Mononuclear cell (primary cell): ENCODE results near the gene DOCK3. TPM values are rescaled to one million over a fixed set of nuclear protein-coding genes. Genes with fewer than 3 reads are reported as not detected.
"Not testable (repeated sequence)": the region's sequence is repeated elsewhere in the genome, so short reads cannot be mapped to it uniquely, and the experiment has no call there.

ENCODE experiments used
- H3K27me3 ChIP-seq: 2 replicates; pipeline ENCODE4 v1.6.0; 2011; ENCODE audit warnings: low read length, control low read depth; ENCODE audit not compliant: insufficient read depth
- H3K4me1 ChIP-seq: 2 replicates; pipeline ENCODE4 v1.5.1; 2011; ENCODE audit warnings: mild to moderate bottlenecking, low read length, control low read depth; ENCODE audit not compliant: insufficient read depth
- H3K4me3 ChIP-seq: 2 replicates; pipeline ENCODE4 v1.5.1; 2011; ENCODE audit warnings: mild to moderate bottlenecking, low read length, moderate library complexity
- H3K9me3 ChIP-seq: 2 replicates; pipeline ENCODE4 v1.5.1; 2011; ENCODE audit warnings: low read depth, mild to moderate bottlenecking, control low read depth, low read length
- total RNA-seq: library from RNA; depleted of rRNA; stranded (reverse); fragments of >200 nt; gene quantifications from one replicate; pipeline ENCODE4 v1.2.3, GENCODE V29; 2012

DOCK3 gene
- total RNA-seq, 1 donor: 1.0 TPM

- Histone ChIP-seq H3K4me1 (no peaks in the 10 kb centered on the region), H3K27me3 (no peaks in the 10 kb centered on the region), H3K4me3 (no peak overlapping the region), H3K9me3 (no peaks in the 10 kb centered on the region)
Observed at GRCh38 chr3:51224283-51224682, 549.6 kb downstream of the DOCK3 start.

GRCh38 chr3:51224843-51225242, 550.1 kb downstream of the DOCK3 start:
- Histone ChIP-seq H3K4me1 (no peaks in the 10 kb centered on the region), H3K27me3 (no peaks in the 10 kb centered on the region), H3K9me3 (no peaks in the 10 kb centered on the region), H3K4me3 (no peak overlapping the region)

- peaks cover 13% of the 10 kb centered on the region for H3K4me1 ChIP-seq
- no peaks in the 10 kb centered on the region for H3K27me3 ChIP-seq
- no peak overlapping the region for H3K4me3 ChIP-seq
- H3K9me3 ChIP-seq: no peaks in the 10 kb centered on the region
Observed at GRCh38 chr3:51242939-51243338, 568.2 kb downstream of the DOCK3 start.

- no peaks in the 10 kb centered on the region for H3K9me3 ChIP-seq
- no peak overlapping the region for H3K4me3 ChIP-seq
- no peaks in the 10 kb centered on the region for H3K27me3 ChIP-seq
- H3K4me1 ChIP-seq: peaks cover 13% of the 10 kb centered on the region
Observed at GRCh38 chr3:51243924-51244323, 569.2 kb downstream of the DOCK3 start.

- H3K4me3 ChIP-seq: no peak overlapping the region
- H3K27me3 ChIP-seq: no peaks in the 10 kb centered on the region
- no peaks in the 10 kb centered on the region for H3K9me3 ChIP-seq
- peaks cover 13% of the 10 kb centered on the region for H3K4me1 ChIP-seq
Observed at GRCh38 chr3:51245867-51246266, 571.1 kb downstream of the DOCK3 start.

- Histone ChIP-seq H3K4me1 (peaks cover 23% of the 10 kb centered on the region), H3K9me3 (no peaks in the 10 kb centered on the region), H3K4me3 (no peak overlapping the region), H3K27me3 (no peaks in the 10 kb centered on the region)
Observed at GRCh38 chr3:51257870-51258269, 583.1 kb downstream of the DOCK3 start.

- H3K27me3 ChIP-seq, H3K9me3 ChIP-seq, H3K4me3 ChIP-seq, H3K4me1 ChIP-seq: not testable (repeated sequence)
Observed at GRCh38 chr3:51264166-51264565, 589.4 kb downstream of the DOCK3 start.

GRCh38 chr3:51268132-51268531, 593.4 kb downstream of the DOCK3 start:
- Histone ChIP-seq H3K4me1 (no peaks in the 10 kb centered on the region), H3K9me3 (no peaks in the 10 kb centered on the region), H3K4me3 (no peak overlapping the region), H3K27me3 (no peaks in the 10 kb centered on the region)

- Histone ChIP-seq H3K4me3 (no peak overlapping the region), H3K4me1 (no peaks in the 10 kb centered on the region), H3K27me3 (no peaks in the 10 kb centered on the region), H3K9me3 (no peaks in the 10 kb centered on the region)
Observed at GRCh38 chr3:51269466-51269865, 594.7 kb downstream of the DOCK3 start.

GRCh38 chr3:51270559-51270958, 595.8 kb downstream of the DOCK3 start:
- no peaks in the 10 kb centered on the region for H3K4me1 ChIP-seq
- H3K27me3 ChIP-seq: no peaks in the 10 kb centered on the region
- H3K9me3 ChIP-seq: no peaks in the 10 kb centered on the region
- H3K4me3 ChIP-seq: no peak overlapping the region

GRCh38 chr3:51271172-51271571, 596.4 kb downstream of the DOCK3 start:
- H3K9me3 ChIP-seq: no peaks in the 10 kb centered on the region
- no peak overlapping the region for H3K4me3 ChIP-seq
- no peaks in the 10 kb centered on the region for H3K4me1 ChIP-seq
- no peaks in the 10 kb centered on the region for H3K27me3 ChIP-seq

GRCh38 chr3:51274052-51274451, 599.3 kb downstream of the DOCK3 start:
- H3K4me1 ChIP-seq: no peaks in the 10 kb centered on the region
- H3K27me3 ChIP-seq: no peaks in the 10 kb centered on the region
- H3K4me3 ChIP-seq: no peak overlapping the region
- no peaks in the 10 kb centered on the region for H3K9me3 ChIP-seq

- H3K4me3 ChIP-seq: no peak overlapping the region
- H3K4me1 ChIP-seq: no peaks in the 10 kb centered on the region
- no peaks in the 10 kb centered on the region for H3K27me3 ChIP-seq
- H3K9me3 ChIP-seq: no peaks in the 10 kb centered on the region
Observed at GRCh38 chr3:51275111-51275805, 600.5 kb downstream of the DOCK3 start.

GRCh38 chr3:51276046-51276445, 601.3 kb downstream of the DOCK3 start:
- Histone ChIP-seq H3K4me3 (no peak overlapping the region), H3K27me3 (no peaks in the 10 kb centered on the region)

GRCh38 chr3:51279448-51279847, 604.7 kb downstream of the DOCK3 start:
- Histone ChIP-seq H3K4me3 (no peak overlapping the region), H3K4me1 (no peaks in the 10 kb centered on the region), H3K27me3 (no peaks in the 10 kb centered on the region), H3K9me3 (no peaks in the 10 kb centered on the region)

More at GRCh38 chr3:51276046-51276445, 601.3 kb downstream of the DOCK3 start:
- H3K4me1 ChIP-seq: no peaks in the 10 kb centered on the region
- H3K9me3 ChIP-seq: no peaks in the 10 kb centered on the region

GRCh38 chr3:51280176-51280575, 605.4 kb downstream of the DOCK3 start:
- Histone ChIP-seq H3K4me3 (no peak overlapping the region), H3K27me3 (no peaks in the 10 kb centered on the region), H3K4me1 (no peaks in the 10 kb centered on the region), H3K9me3 (no peaks in the 10 kb centered on the region)
